Jurkat, Clone E6-1 (cell line): ENCODE results near the gene TMEM107.
A peak's percentile ranks its signal among the peaks of the same experiment; 100 is the strongest.
"Not testable (repeated sequence)": the region's sequence is repeated elsewhere in the genome, so short reads cannot be mapped to it uniquely, and the experiment has no call there.

Source experiments
- DNase-seq: peaks from one replicate; pipeline ENCODE4 v3.0.0-alpha.2; 2011; ENCODE audit warnings: low read depth, low spot score
- H3K4me3 ChIP-seq: 2 replicates; pipeline ENCODE4 v1.5.1; 2011; ENCODE audit warnings: mild to moderate bottlenecking, low read length, control low read depth, moderate library complexity

Gene TMEM107

GRCh38 chr17:8190506-8190905, 14.3 kb upstream of the TMEM107 start:
- DNase-seq = no peak
- peak overlapping the region; percentile 46 for H3K4me3 ChIP-seq

- peak within 1 kb of the TSS; percentile 71 for H3K4me3 ChIP-seq
- peak; percentile 98 for DNase-seq
Observed at GRCh38 chr17:8189711-8190477, 13.7 kb upstream of the TMEM107 start, which contains the start of gene BORCS6. Gene BORCS6, minus strand, starts transcription at chr17:8190180. Its CDS starts 40 bp downstream, at chr17:8190140.

GRCh38 chr17:8189041-8189710, 13.0 kb upstream of the TMEM107 start:
- no peak for DNase-seq
- peak overlapping the region; percentile 71 for H3K4me3 ChIP-seq

- peak overlapping the region; percentile 71 for H3K4me3 ChIP-seq
- DNase-seq = no peak
Observed at GRCh38 chr17:8188263-8188839, 12.2 kb upstream of the TMEM107 start.

GRCh38 chr17:8187517-8188262, 11.5 kb upstream of the TMEM107 start:
- H3K4me3 ChIP-seq = peak overlapping the region; percentile 73

GRCh38 chr17:8186787-8187516, 10.8 kb upstream of the TMEM107 start:
- peak; percentile 94 for DNase-seq
- peak overlapping the region; percentile 73 for H3K4me3 ChIP-seq

More at GRCh38 chr17:8187517-8188262, 11.5 kb upstream of the TMEM107 start:
- DNase-seq = peak; percentile 99

GRCh38 chr17:8186446-8186786, 10.2 kb upstream of the TMEM107 start:
- no peak for DNase-seq
- H3K4me3 ChIP-seq = peak overlapping the region; percentile 73

GRCh38 chr17:8185582-8186445, 9.6 kb upstream of the TMEM107 start:
- peak overlapping the region; percentile 73 for H3K4me3 ChIP-seq
- peak; percentile 69 for DNase-seq

- no peak for DNase-seq
- H3K4me3 ChIP-seq = peak overlapping the region; percentile 87
Observed at GRCh38 chr17:8176998-8177731, 985 bp upstream of the TMEM107 start.

- DNase-seq = no peak
- peak overlapping the region; percentile 87 for H3K4me3 ChIP-seq
Observed at GRCh38 chr17:8175795-8176196, 384 bp downstream of the TMEM107 start.

- DNase-seq = no peak
- peak overlapping the region; percentile 71 for H3K4me3 ChIP-seq
Observed at GRCh38 chr17:8173871-8174322, 2.3 kb downstream of the TMEM107 start.

- H3K4me3 ChIP-seq = peak overlapping the region; percentile 71
- DNase-seq = peak; percentile 99
Observed at GRCh38 chr17:8173056-8173870, 2.9 kb downstream of the TMEM107 start.

- DNase-seq, H3K4me3 ChIP-seq: not testable (repeated sequence)
Observed at GRCh38 chr17:8170186-8170585, 6.0 kb downstream of the TMEM107 start.

GRCh38 chr17:8167526-8167925, 8.7 kb downstream of the TMEM107 start:
- no peak for DNase-seq
- H3K4me3 ChIP-seq = no peak overlapping the region

GRCh38 chr17:8166731-8167130, 9.4 kb downstream of the TMEM107 start:
- DNase-seq = no peak
- H3K4me3 ChIP-seq = no peak overlapping the region

GRCh38 chr17:8164815-8165131, 11.4 kb downstream of the TMEM107 start:
- DNase-seq = no peak
- no peak overlapping the region; the same call in 1 of the 2 replicates for H3K4me3 ChIP-seq
